ENCODE measurements around the gene TCF12. TPM values are rescaled to one million over a fixed set of nuclear protein-coding genes. Genes with fewer than 3 reads are reported as not detected.
"Not testable (repeated sequence)": the region's sequence is repeated elsewhere in the genome, so short reads cannot be mapped to it uniquely, and the experiment has no call there.

TCF12 gene
- total RNA-seq, 1 donor from 2014 or later, result 123 TPM

GRCh38 chr15:57149196-57149595, 230.8 kb downstream of the TCF12 start:
- TF ChIP-seq CTCF (IDR thresholded peaks at IDR 0.05; ENCODE audit: unreplicated experiment), result no peak
- Mint-ChIP-seq H3K27ac (ENCODE audit: unreplicated experiment) (no peak overlapping the region), H3K9me3 (ENCODE audit: unreplicated experiment) (no peaks in the 10 kb centered on the region), H3K4me1 (ENCODE audit: unreplicated experiment) (peaks cover 4% of the 10 kb centered on the region), H3K36me3 (ENCODE audit: low read depth, unreplicated experiment) (peaks cover 26% of the 10 kb centered on the region), H3K4me3 (ENCODE audit: unreplicated experiment) (no peak overlapping the region), H3K27me3 (ENCODE audit: unreplicated experiment) (no peaks in the 10 kb centered on the region)
- no peak for DNase-seq (ENCODE audit: low spot score)

GRCh38 chr15:57150066-57150865, 231.8 kb downstream of the TCF12 start:
- H3K4me1 Mint-ChIP-seq (ENCODE audit: unreplicated experiment), result peaks cover 4% of the 10 kb centered on the region
- no peak for TF ChIP-seq CTCF (IDR thresholded peaks at IDR 0.05; ENCODE audit: unreplicated experiment)
- peaks cover 26% of the 10 kb centered on the region for H3K36me3 Mint-ChIP-seq (ENCODE audit: low read depth, unreplicated experiment)
- peak overlapping the region; percentile 14 for H3K4me3 Mint-ChIP-seq (ENCODE audit: unreplicated experiment)
- H3K9me3 Mint-ChIP-seq (ENCODE audit: unreplicated experiment), result no peaks in the 10 kb centered on the region
- peaks cover 3% of the 10 kb centered on the region for H3K27me3 Mint-ChIP-seq (ENCODE audit: unreplicated experiment)
- H3K27ac Mint-ChIP-seq (ENCODE audit: unreplicated experiment), result peak overlapping the region; percentile 38
- DNase-seq (ENCODE audit: low spot score), result no peak

- H3K4me1 Mint-ChIP-seq (ENCODE audit: unreplicated experiment); H3K9me3 Mint-ChIP-seq (ENCODE audit: unreplicated experiment); DNase-seq (ENCODE audit: low spot score); H3K4me3 Mint-ChIP-seq (ENCODE audit: unreplicated experiment); H3K27me3 Mint-ChIP-seq (ENCODE audit: unreplicated experiment); H3K27ac Mint-ChIP-seq (ENCODE audit: unreplicated experiment): not testable (repeated sequence)
- peaks cover 26% of the 10 kb centered on the region for H3K36me3 Mint-ChIP-seq (ENCODE audit: low read depth, unreplicated experiment)
These were observed 232.4 kb downstream of the TCF12 start for GRCh38 chr15:57150866-57151203.

GRCh38 chr15:57152133-57152532, 233.7 kb downstream of the TCF12 start:
- peaks cover 3% of the 10 kb centered on the region for H3K27me3 Mint-ChIP-seq (ENCODE audit: unreplicated experiment)
- H3K4me3 Mint-ChIP-seq (ENCODE audit: unreplicated experiment), result no peak overlapping the region
- no peak for DNase-seq (ENCODE audit: low spot score)
- H3K36me3 Mint-ChIP-seq (ENCODE audit: low read depth, unreplicated experiment), result peaks cover 26% of the 10 kb centered on the region
- no peaks in the 10 kb centered on the region for H3K9me3 Mint-ChIP-seq (ENCODE audit: unreplicated experiment)
- no peak overlapping the region for H3K27ac Mint-ChIP-seq (ENCODE audit: unreplicated experiment)
- H3K4me1 Mint-ChIP-seq (ENCODE audit: unreplicated experiment), result peaks cover 2% of the 10 kb centered on the region
- TF ChIP-seq CTCF (IDR thresholded peaks at IDR 0.05; ENCODE audit: unreplicated experiment), result no peak

- H3K27ac Mint-ChIP-seq (ENCODE audit: unreplicated experiment), result peak overlapping the region; percentile 9
- peaks cover 26% of the 10 kb centered on the region for H3K36me3 Mint-ChIP-seq (ENCODE audit: low read depth, unreplicated experiment)
- H3K27me3 Mint-ChIP-seq (ENCODE audit: unreplicated experiment), result peaks cover 3% of the 10 kb centered on the region
- TF ChIP-seq CTCF (IDR thresholded peaks at IDR 0.05; ENCODE audit: unreplicated experiment), result no peak
- H3K4me3 Mint-ChIP-seq (ENCODE audit: unreplicated experiment), result peak overlapping the region; percentile 24
- DNase-seq (ENCODE audit: low spot score), result no peak
- no peaks in the 10 kb centered on the region for H3K9me3 Mint-ChIP-seq (ENCODE audit: unreplicated experiment)
- H3K4me1 Mint-ChIP-seq (ENCODE audit: unreplicated experiment), result peaks cover 2% of the 10 kb centered on the region
These were observed 234.5 kb downstream of the TCF12 start for GRCh38 chr15:57152666-57153539.
